HL-60/S4 treated with phorbol 12-myristate 13-acetate at 8.2 ng/mL for 4 days and 3 days (cell line): ENCODE measurements around the gene LRRC14B.
"Not testable (repeated sequence)": the region's sequence is repeated elsewhere in the genome, so short reads cannot be mapped to it uniquely, and the experiment has no call there.

Experiments
- in situ Hi-C: fragments of 300-500 bp; cut with MboI; formaldehyde crosslinking; loops from 2 replicates; pipeline ENCODE4 v1.15.0; 2022; ENCODE audit warnings: low sequenced_read_pairs

Gene LRRC14B

DNA sequence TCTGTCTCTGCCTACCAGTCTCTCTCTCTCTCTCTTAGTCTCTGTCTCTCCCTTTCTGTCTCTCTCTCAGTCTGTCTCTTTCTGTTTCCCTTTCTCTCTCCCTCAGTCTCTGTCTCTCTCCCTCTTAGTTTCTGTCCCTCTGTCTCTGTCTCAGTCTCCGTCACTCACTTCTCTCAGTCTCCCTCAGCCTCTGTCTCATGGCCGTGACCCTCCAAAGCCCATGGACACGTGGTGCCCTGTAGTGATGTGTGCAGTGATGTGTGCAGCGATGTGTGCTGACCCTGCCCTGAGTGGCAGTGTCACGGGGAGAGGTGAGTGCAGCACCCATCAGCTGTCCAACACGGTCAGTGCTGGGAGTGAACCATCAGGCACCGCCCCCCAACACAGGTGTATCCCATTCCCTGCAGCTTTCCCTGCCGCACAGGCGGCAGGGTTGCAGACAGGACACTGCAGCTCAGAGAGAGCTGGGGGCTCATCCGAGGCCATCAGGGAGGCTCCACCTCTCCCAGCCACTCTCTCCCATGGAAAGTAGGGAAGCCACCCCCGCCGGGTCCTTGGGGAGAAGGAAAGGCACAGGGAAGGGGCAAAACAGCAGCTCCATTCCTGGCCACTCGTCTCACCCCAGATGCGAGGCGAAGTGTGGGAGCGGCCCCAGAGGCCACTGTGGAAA lies 794 bp upstream of the LRRC14B start:
- in situ Hi-C loops: no loop called here

DNA sequence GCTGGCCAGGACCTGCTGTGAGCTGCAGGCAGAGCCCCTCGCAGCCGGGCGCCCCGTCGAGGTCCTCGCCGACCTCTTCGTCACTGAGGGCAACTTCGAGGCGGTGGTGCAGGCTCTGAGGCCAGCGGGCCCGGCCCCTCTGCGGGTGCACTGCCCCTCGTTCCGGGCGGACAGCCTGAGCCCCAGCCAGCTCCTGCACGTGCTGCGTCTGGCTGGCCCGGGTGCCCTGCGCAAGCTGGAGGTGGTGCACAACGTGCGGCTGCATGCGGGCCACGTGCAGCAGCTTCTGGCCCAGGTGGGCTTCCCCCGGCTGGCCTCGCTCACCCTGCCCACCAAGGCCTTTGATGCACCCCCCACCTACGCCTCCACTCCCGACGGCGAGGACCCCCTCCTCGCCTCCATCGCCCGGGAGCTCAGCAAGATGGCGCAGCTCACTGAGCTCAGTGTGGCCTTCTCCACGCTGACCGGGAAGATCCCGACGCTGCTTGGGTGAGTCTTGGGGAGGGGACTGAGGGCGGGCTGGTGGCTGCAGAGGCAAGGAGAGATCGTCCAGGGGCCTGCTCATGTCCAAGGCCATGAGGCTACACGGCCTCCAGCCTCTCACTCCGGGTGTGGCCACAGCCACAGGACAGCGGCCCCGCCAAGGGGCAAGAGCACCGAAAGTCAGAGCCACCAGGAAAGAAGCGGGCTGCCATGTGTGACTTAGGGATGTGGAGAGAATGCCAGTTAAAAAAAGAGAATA lies 825 bp downstream of the LRRC14B start:
- in situ Hi-C loops: no loop called here

DNA sequence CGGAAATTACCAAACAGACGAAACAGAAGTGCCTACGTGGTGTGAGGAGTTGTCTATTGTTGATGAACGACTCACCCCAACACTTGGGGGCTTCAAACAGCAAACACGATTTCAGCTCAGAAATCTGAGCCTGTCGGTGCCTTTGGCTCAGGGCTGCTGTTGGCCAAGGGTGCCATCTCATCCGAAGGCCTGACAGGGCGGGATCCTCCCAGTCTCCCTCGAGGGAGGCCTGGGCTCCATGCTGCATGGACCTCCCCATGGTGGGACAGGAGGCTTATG lies 1.3 kb downstream of the LRRC14B start:
- in situ Hi-C loops: no loop called here

DNA sequence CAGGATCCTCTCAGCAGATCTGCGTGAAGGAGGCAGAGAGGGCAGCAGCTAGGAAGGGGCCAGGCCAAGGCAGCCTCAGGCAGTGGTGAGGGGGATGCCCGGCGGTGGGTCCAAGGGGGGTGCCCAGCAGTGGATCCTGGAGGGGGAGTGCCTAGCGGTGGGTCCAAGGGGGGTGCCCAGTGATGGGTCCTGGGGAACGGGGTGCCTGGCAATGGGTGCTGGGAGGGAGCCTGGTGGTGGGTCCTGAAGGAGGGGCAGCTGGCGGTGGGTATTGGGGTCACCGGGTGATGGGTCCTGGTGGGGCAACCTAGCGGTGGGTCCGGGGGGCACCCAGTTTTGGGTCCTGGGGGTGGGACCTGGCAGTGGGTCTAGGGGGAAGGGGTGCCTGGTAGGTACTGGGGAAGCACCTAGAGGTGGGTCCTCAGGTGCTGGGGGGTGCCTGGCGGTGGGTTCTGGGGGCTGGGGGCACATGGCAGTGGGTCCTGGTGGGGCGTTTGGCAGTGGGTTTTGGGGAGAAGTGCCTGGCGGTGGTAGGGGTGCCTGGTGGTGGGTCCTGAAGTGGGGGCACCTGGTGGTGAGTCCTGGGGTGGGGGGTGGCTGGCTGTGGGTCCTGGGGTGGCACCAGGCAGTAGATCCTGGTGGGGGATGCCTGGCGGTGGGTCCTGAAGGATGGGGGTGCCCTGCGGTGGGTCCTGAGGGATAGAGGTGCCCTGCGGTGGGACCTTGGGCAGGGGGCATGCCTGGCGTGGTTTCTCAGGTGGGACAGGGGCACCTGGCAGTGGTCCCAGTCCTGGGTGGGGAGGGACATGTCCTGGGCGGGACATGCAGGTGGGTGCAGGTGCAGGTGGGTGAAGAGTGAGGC lies 1.9 kb downstream of the LRRC14B start:
- in situ Hi-C loops: no loop called here

DNA sequence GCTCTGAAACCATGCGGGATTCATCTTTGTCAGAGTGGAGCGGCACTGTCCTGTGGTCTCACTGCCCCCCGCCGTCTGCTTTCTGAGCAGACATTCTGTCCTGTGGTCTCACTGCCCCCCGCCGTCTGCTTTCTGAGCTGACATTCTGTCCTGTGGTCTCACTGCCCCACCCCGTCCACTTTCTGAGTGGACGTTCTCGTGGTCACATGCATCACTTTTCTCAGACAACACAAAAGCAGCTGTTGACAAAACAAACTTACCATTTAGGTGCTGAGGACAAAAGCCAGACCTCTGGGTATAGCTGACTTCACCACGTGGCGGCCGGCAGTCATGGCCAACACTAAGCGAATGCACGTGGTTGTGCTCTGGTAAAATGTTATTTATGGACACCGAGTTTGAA lies 2.8 kb downstream of the LRRC14B start:
- in situ Hi-C loops: no loop called here

DNA sequence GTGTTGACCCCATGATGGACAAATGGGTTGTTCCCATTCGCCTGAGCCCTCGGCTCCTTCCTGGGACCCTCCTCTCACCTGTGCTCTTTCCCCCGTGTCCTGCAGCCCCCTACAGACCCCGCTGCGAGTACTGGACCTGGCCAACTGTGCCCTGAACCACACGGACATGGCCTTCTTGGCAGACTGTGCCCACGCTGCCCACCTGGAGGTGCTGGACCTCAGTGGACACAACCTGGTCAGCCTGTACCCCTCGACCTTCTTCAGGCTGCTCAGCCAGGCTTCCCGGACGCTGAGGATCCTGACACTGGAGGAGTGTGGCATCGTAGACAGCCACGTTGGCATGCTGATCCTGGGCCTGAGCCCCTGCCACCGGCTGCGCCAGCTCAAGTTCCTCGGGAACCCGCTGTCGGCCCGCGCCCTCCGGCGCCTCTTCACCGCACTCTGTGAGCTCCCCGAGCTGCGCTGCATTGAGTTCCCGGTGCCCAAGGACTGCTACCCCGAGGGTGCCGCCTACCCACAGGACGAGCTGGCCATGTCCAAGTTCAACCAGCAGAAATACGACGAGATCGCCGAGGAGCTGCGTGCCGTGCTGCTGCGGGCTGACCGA lies 3.4 kb downstream of the LRRC14B start:
- in situ Hi-C loops: no loop called here

DNA sequence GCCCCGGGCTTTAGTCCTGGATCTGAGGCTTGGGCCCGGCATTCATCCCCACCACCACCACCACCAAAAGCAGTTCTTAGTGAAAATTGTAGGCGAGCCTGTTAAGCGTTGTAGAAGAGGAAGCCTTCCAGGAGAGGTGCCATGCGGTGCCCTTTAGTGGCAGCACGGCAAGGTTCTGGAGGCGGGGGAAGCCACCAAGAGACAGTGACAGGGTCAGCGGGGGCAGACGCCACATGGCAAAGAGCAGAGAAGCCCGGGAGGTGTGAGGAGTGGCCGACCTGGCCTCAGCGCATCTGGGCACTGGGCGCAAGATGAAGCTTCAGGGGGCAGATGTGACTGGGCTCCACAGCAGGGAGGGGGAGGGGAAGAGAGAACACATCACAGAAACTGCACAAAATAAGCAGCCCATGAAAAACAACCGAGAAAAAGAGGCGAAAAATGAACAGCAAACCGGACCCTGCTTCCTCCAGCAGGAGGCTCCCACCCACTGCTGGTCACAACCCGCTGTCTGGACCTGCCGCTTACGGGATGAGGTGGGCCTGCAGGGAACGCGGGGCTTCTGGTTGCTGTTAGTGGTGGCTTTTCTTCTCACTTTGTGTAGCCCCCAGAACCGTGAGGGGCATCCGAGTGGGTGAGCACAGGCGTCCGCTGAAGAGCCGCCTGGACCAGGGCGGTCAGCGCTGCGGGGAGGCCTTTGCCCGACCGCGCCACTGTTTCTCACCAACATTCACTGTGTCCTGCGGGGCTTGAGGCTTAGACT lies 4.3 kb downstream of the LRRC14B start:
- in situ Hi-C loops: no loop called here

DNA sequence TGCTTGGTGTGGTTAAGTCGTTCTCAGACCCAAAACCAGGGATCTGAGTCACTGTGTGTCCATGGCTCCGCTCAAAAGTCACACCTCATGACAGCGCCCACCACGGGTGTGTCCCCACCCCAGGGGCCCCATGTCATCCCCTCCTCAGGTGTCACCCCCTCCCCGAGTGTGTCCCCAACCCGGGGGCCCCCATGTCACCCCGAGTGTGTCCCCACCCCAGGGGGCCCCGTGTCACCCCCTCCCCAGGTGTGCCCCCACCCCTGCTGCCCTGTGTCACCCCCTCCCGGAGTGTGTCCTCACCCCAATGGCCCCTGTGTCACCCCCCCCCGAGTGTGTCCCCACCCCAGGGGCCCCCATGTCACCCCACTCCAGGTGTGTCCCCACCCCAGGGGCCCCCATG lies 5.1 kb downstream of the LRRC14B start:
- in situ Hi-C loops: no loop called here

DNA sequence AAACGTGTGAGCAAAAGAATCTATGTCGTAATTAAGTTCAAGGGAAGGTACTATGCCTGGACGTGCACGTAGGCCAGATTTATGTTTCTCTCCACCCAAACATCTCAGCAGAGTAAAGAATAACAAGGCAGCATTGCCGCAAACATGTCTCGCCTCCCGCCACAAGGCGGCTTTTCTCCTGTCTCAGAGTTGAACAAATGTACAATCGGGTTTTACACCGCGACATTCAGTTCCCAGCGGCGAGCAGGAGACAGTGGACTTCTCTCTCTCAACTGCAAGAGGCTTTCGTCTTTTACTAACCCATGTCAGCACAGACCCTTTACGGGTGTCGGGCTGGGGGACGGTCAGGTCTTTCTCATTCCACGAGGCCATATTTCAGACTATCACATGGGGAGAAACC lies 5.7 kb downstream of the LRRC14B start:
- in situ Hi-C loops: not testable (repeated sequence)

DNA sequence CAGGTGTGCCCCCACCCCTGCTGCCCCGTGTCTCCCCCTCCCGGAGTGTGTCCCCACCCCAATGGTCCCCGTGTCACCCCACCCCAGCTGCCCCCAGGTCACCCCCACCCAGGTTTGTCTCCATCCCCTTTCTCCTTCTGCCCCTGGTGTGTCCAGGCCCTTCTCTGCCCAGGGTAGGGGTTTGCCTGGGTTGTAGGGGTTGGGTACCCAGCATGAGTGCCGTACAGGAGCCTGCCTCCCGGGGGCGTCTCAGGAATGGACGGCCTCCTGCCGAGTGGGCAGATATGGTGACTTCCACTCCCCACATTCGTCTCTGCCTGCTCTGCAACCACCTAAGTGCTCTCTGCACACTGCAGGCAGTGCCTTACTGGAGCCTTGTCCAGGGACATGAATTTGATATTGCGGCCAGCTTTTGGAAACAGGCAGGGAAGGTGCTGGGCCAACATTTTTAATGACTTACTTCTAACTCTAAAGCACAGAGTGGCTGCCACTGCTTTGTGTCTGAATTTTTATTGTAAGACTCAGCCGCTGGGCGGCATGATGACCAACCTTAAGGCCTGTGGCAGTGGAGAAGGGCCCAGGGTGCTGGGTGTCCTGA lies 6.7 kb downstream of the LRRC14B start:
- in situ Hi-C loops: no loop called here

DNA sequence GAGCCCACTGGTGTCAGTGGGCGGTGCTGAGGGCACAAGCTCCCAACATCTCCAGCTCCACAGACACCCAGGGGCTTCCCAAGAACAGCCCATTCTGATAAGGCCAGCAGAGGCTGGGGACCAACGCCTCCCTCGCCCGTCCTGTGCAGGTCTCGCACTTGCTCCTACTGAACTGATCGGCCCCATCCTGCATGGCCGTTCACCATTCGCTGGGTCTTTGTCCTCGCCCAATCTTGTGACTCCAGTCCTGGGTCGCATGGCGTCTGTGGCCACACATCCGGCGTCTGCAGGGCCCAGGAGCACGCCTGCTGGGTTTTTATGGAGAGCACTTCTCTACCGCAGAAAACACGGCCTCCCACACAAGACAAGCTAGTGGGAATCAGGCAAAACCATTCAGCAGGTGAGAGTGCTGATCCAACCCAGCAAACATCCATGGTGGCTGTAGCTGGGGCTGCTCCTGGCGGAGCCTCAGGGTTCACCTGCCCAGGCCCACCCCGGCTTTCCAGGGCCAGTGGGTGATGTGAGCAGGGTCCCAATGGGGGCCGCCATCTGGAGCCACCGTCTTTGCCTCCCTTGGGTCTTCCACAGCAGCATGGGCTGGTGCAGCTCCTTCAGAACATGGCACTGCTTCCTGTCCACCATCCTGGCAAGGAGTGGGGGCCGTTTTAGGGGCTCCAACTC lies 7.4 kb downstream of the LRRC14B start:
- in situ Hi-C loops: no loop called here

DNA sequence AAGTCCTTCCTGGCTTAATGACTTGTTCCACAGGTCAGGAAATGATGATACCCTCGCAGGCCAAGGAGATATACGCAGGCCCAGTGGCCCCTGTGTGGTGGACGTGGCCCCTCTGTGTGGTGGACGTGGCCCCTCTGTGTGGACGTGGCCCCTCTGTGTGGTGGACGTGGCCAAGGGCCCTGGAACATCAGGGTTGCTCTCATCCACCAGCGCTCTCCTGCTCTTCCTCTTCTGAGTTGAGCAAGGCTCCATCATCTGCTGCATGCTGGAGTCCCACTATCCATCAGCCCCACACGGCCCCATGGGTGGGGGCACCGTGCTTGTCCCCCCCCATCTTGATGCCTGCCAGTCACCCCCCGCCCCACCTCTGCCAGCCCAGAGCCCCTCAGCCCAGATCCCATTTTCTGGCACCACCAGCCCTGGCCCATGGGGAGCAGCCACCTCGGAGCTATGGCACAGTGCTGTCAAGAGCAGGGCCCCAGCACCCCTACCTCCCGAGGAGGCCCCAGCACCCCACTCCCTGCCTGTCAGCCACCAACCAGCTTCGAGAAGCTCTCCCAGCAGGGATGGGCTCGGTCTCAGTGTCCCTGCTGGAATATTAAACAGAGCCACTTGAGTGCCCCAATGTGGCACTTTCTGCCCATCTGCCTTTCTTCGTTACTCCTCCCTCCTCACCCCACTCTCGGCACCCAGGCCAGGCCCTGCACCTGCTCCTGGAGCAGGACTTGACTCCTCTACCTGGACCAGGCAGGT lies 8.1 kb downstream of the LRRC14B start:
- in situ Hi-C loops: no loop called here

DNA sequence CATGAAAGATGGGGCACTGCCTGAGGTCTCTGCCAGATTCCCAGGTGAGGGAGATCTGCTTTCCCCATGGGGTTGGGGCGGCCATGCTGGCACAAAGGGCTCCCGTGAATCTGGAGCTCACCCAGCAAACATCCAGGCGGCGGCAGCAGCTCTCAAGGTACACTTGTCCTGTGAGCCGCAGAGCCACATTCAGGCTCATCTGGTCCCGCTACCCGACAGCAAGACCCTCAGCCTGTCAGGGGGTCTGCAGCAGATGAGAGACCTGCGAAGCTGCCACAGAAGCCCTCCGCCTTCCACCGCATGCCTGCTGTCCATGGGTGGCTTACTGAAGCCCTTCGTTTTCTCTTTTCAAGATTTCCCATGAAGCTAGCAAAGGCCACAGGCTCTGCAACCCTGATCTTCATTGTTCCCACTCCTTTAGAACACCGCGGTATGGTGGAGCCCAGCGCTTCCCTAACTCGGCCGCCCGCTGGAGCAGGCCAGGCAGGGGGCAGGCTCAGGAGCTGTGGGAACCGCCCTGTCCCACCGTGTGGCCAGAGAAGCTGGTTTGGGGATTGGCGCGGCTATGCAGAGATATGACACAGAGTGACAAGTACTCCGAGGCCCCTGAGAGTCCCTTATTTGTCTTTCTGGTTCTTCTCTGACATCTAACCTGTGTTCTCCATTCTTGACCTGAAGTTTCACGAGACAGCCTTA lies 8.8 kb downstream of the LRRC14B start:
- in situ Hi-C loops: no loop called here

DNA sequence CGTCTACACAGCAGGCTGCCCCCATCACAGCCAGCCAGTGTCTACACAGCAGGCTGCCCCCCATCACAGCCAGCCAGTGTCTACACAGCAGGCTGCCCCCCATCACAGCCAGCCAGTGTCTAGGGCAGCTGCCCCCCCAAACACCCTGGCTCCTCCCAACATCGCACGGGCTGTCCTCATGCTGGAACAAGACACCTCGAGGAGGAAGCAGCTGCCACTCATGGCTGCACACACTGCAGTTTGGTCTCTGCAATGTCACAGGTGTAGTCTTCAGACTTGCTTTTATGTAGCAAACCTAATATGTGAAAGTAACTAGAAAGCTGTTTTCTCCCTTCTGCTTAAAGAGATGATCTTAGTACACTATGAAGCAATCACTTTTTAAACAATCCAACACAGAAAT lies 9.7 kb downstream of the LRRC14B start:
- in situ Hi-C loops: no loop called here

DNA sequence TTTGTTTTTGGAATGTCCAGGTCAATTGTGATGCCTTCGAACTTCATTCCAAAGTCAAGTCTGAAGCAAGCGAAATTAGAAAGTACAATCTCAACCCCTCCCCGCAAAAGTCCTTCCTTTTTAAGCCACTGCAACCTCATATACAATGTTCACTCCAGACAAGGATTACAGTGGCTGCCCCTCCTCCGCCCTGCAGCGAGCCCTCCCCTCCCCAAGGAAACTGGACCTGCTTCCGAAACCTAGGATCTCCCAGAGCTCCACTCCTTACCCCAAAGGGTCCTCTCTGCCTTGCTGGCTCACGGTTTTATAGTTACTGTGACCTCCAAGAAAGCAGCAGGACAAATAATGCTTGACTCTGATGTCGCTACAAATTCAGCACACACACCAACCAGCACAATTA lies 10.4 kb downstream of the LRRC14B start:
- in situ Hi-C loops: no loop called here

DNA sequence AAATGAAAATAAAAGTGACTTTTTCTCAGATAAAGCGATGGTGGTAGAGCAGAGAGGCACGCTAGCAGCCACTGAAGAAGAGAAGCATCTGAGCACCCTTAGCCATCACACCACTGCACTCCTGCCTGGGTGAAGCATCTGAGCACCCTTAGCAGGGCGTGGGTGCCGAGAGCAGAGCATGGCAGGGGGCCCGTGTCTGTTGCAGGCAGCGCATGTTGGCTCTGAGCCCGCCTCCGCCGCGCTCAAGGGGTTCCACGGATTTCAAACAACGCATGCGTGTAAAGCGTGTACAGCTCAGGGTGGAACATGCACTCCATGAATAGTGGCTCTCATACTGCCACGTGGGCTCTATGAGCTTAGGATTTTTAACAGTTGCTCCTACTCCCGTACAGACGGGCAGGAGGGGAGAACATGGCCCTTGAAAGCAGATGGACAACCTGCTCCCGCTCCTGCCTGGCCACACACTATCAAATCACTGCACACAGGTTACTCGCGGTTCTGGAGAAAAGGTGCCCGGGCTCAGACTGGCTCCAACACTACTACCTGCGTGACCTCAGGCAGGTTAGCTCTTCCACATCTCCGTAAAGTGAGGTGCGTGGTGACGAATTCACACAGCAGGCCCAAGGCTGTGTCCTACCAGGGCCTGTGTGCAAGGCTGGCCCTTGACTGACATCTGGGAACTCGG lies 12.1 kb downstream of the LRRC14B start:
- in situ Hi-C loops: no loop called here

DNA sequence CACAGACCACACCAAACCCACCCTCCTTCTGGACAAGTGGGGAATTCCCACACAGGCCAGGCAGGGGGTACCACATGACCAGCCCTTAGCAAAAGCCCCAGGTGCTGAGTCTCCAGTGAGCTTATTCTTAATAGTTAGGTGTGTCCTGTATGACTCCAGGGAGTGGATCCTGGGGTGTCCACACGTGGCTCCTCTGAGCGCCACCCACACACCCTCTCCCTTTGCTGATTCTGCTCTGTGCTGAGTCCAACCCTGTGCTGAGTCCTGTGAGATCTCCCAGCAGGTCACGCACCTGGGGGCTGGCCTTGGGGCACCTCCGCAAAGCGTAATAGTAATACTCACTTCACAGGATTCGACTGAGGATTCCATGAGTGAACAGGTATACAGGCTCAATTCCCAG lies 12.7 kb downstream of the LRRC14B start:
- in situ Hi-C loops: no loop called here

DNA sequence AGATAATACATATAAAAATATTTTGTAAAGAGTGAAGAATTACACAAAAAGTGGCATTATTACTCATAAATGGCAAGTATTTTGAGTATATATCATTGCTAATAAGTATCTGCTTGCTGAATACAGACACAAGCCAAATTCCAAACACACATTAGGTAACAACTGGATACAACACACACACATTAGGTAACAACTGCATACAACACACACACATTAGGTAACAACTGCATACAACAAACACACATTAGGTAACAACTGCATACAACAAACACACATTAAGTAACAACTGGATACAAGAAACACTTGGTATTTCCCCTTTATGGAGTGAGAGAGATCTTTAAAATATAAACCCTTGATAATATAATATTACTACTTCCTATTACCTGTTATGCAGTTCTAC lies 13.2 kb downstream of the LRRC14B start:
- in situ Hi-C loops: no loop called here
